HEK293T (cell line): ENCODE data around the gene MAGEF1.

Experiments used
- CTCF ChIA-PET: fragments of 350-600 bp; formaldehyde crosslinking; extraction: SDS; loops from one replicate; lab custom pipeline; 2021; ENCODE audit warnings: antibody characterized with exemption, inconsistent platforms; lab: Yijun Ruan, JAX
- POLR2A ChIA-PET: fragments of 350-600 bp; formaldehyde crosslinking; extraction: SDS; loops from one replicate; lab custom pipeline; 2020; ENCODE audit warnings: antibody characterized with exemption, inconsistent platforms; lab: Yijun Ruan, JAX
- DNase-seq: peaks from one replicate; pipeline ENCODE4 v3.0.0; 2012; ENCODE audit warnings: mixed read lengths; ENCODE audit errors: extremely low spot score
- ARNT ChIP-seq: fragments of 450-650 bp; IDR thresholded peaks from 2 replicates; pipeline ENCODE4 v1.6.1; 2017; ENCODE audit warnings: mild to moderate bottlenecking
- BHLHE40 ChIP-seq: fragments of 450-650 bp; IDR thresholded peaks from 2 replicates; pipeline ENCODE4 v1.6.1; 2016; ENCODE audit warnings: mild to moderate bottlenecking, moderate library complexity, borderline replicate concordance
- CTBP1 ChIP-seq: fragments of 450-650 bp; IDR thresholded peaks from 2 replicates; pipeline ENCODE4 v1.6.1; 2016; ENCODE audit warnings: borderline replicate concordance
- ELF4 ChIP-seq: fragments of 450-650 bp; IDR thresholded peaks from 2 replicates; pipeline ENCODE4 v1.6.1; 2017; ENCODE audit warnings: antibody characterized with exemption
- FOXA1 ChIP-seq: fragments of 450-650 bp; IDR thresholded peaks from 2 replicates; pipeline ENCODE4 v1.6.1; 2016; ENCODE audit warnings: mild to moderate bottlenecking
- FOXK2 ChIP-seq: fragments of 450-650 bp; IDR thresholded peaks from 2 replicates; pipeline ENCODE4 v1.6.1; 2016; ENCODE audit warnings: mild to moderate bottlenecking
- FOXM1 ChIP-seq: fragments of 450-650 bp; IDR thresholded peaks from 2 replicates; pipeline ENCODE4 v1.6.1; 2017; ENCODE audit warnings: mild to moderate bottlenecking, borderline replicate concordance
- HDGF ChIP-seq: fragments of 450-650 bp; IDR thresholded peaks from 2 replicates; pipeline ENCODE4 v1.6.1; 2017; ENCODE audit warnings: antibody characterized with exemption, borderline replicate concordance
- L3MBTL2 ChIP-seq: fragments of 450-650 bp; conservative IDR thresholded peaks from 2 replicates; pipeline ENCODE4 v1.6.1; 2016; ENCODE audit warnings: mild to moderate bottlenecking
- LEF1 ChIP-seq: fragments of 450-650 bp; IDR thresholded peaks from 2 replicates; pipeline ENCODE4 v1.6.1; 2017; ENCODE audit warnings: mild to moderate bottlenecking, borderline replicate concordance
- NFRKB ChIP-seq: fragments of 450-650 bp; IDR thresholded peaks from 2 replicates; pipeline ENCODE4 v1.6.1; 2016; ENCODE audit warnings: mild to moderate bottlenecking, moderate library complexity
- SP1 ChIP-seq: fragments of 450-650 bp; IDR thresholded peaks from 2 replicates; pipeline ENCODE4 v1.6.1; 2017
- SUZ12 ChIP-seq: fragments of 450-650 bp; IDR thresholded peaks from 2 replicates; pipeline ENCODE4 v1.6.1; 2016; ENCODE audit warnings: mild to moderate bottlenecking
- TARDBP ChIP-seq: fragments of 450-650 bp; IDR thresholded peaks from 2 replicates; pipeline ENCODE4 v1.6.1; 2016
- ZNF384 ChIP-seq: fragments of 450-650 bp; IDR thresholded peaks from 2 replicates; pipeline ENCODE4 v1.6.1; 2016
- TF ChIP-seq, protein P1 (sequence below): fragments of 450-650 bp; IDR thresholded peaks from 2 replicates; pipeline ENCODE4 v1.6.1; 2016

MAGEF1 gene

DNA sequence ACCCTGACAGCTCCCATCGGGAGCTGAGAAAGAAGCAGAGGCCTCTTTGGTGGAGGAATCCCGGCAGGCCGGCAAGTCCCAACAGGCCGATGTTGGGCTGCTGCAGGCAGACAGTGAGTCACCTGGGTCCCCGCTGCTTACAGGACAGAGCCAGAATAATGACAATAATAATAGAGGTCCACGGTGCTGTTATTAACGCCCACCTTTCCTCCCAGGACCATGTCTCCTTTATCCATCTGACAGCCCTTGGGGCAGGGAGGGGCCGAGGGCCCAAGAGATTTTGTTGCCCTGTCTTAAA lies 29.3 kb upstream of the MAGEF1 start:
- TF ChIP-seq ELF4 = no peak
- no peak for TF ChIP-seq ARNT
- TF ChIP-seq NFRKB = no peak
- no peak for TF ChIP-seq SP1
- TF ChIP-seq ZNF384 = no peak
- no peak for TF ChIP-seq LEF1
- no peak for TF ChIP-seq FOXA1
- TF ChIP-seq FOXK2 = no peak
- TF ChIP-seq, protein P1, sequence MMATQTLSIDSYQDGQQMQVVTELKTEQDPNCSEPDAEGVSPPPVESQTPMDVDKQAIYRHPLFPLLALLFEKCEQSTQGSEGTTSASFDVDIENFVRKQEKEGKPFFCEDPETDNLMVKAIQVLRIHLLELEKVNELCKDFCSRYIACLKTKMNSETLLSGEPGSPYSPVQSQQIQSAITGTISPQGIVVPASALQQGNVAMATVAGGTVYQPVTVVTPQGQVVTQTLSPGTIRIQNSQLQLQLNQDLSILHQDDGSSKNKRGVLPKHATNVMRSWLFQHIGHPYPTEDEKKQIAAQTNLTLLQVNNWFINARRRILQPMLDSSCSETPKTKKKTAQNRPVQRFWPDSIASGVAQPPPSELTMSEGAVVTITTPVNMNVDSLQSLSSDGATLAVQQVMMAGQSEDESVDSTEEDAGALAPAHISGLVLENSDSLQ = no peak
- no peak for TF ChIP-seq HDGF
- no peak for TF ChIP-seq L3MBTL2
- no peak for TF ChIP-seq CTBP1
- CTCF ChIA-PET = interaction anchor here (0.8 to 1.8 kb wide), 3 partner anchors 9 to 180 kb away, joined by 3 to 8 read pairs (median 3); no protein-coding TSS in a partner anchor
- POLR2A ChIA-PET = interaction anchor here (0.7 kb wide), 1 partner anchor 213 kb away, joined by 3 read pairs; no protein-coding TSS in a partner anchor
- no peak for DNase-seq

DNA sequence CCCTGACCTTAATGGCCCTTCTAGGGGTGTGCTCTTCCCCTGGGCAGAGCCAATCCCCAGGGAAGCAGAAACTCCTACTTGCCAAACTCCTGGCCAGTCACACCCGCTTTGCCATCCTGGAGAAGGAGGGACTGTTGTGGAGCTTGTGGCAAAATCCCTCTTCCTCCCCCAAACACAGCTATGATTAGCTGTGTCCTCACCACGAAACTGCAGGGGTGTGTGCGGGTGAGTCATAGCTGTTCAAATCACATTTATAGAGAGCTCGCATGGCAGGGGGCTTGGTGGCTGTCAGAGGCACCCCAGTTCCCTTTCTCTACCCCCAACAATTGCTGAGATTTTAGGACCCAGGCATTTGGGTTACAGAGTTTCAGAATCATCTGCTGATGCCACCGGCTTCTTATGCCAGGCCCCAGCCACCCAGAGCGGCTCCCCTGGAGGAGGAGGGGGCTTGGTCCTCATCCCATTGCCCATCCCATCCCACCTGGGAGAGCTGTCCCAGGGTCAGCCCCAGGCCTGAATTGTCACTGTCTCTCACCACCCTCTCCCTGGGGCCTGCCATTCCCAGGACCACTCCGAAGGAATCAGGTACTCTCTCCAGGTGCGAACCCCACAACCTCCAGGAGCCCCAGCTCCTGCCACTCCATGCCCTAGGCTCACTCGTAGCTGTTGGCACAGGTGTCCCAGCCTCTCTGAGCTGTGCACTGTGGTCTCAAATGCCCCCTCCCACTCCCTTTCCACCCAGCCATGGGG lies 28.8 kb upstream of the MAGEF1 start:
- POLR2A ChIA-PET = interaction anchor here (1.2 kb wide), 1 partner anchor 29 kb away, joined by 5 read pairs; the partner anchor contains the start of gene MAGEF1
- CTCF ChIA-PET = interaction anchor here (0.8 to 1.8 kb wide), 2 partner anchors 14 to 180 kb away, joined by 3 to 8 read pairs; no protein-coding TSS in a partner anchor
- TF ChIP-seq NFRKB = no peak
- DNase-seq = no peak

DNA sequence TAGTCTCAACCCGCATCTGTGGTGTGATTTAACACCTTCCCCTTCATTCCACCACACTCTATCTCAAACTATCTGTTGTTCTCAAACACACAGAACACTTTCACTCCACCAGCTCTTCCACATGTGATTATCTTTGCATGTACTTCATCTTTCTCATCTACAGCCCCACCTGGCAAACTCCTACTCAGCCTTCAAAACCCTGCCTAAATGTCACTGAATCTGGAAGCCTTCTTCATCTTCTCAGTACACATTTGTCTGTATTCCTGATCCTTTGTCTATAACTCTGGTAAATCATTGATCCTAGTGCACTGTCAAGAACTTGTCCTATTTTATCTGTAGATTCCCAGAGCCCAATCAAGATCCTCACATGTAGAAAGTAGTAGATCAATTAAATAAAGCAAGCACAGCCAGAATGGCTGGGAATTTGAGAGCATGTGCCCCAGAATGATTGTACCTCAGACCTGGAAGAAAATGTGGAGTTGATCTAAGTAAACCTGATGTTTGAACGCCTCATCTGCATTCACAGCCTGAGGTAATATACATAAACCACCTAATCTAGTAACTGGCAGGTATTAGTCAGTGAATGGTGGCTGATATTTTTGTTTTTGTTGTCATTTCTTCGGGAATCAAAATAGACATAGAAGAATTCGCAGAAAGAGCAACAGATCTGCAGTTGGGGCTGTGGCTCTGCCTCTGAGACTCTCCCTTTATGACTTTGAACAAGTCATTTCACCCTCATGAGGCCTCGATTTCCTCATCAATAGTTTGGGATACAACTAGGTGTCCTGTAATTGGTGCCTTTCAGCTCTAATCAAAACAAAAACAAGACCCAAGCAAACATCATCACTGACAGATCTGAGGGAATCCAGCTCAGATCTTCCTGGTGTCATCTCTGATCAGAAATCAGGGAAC lies 28.0 kb upstream of the MAGEF1 start:
- no peak for TF ChIP-seq ARNT
- no peak for TF ChIP-seq ELF4
- TF ChIP-seq SP1 = no peak
- no peak for TF ChIP-seq FOXM1
- no peak for TF ChIP-seq BHLHE40
- TF ChIP-seq FOXA1 = no peak
- TF ChIP-seq FOXK2 = no peak
- TF ChIP-seq LEF1 = no peak
- TF ChIP-seq, protein P1 = no peak
- TF ChIP-seq L3MBTL2 = no peak
- TF ChIP-seq SUZ12 = no peak
- TF ChIP-seq CTBP1 = no peak
- no peak for DNase-seq
- ChIA-PET POLR2A (interaction anchor here (1.2 kb wide), 1 partner anchor 28 kb away, joined by 5 read pairs; the partner anchor contains the start of gene MAGEF1), CTCF (interaction anchor here (1.8 kb wide), 1 partner anchor 13 kb away, joined by 8 read pairs; no protein-coding TSS in a partner anchor)

DNA sequence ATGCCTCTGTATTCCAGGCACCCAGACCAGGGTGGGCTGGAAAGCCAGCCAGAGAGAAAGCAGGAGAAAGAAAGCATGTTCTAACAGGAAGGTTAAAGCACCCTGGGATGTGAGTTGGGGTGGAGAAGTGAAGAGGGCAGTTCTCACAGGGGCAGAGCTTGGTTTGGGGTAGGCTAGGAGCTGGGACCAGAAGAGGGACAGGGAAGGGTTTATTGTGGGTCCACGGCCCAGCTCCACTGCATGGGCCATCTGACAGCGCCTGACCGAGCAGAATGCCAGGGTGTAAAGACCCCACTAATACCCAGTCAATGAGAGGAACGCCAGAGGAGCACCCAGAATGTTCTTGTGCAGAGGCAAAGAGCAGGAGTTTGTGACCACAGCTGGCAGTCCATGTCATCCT lies 27.1 kb upstream of the MAGEF1 start:
- ChIA-PET POLR2A (no interaction called here), CTCF (no interaction called here)
- DNase-seq = no peak
- TF ChIP-seq, protein P1 = no peak
- TF ChIP-seq FOXM1 (no peak), FOXK2 (no peak), SP1 (no peak), ELF4 (no peak), ZNF384 (no peak), L3MBTL2 (no peak), CTBP1 (no peak), FOXA1 (no peak), LEF1 (no peak), TARDBP (no peak), SUZ12 (no peak), ARNT (no peak), BHLHE40 (no peak), HDGF (no peak), NFRKB (no peak)

DNA sequence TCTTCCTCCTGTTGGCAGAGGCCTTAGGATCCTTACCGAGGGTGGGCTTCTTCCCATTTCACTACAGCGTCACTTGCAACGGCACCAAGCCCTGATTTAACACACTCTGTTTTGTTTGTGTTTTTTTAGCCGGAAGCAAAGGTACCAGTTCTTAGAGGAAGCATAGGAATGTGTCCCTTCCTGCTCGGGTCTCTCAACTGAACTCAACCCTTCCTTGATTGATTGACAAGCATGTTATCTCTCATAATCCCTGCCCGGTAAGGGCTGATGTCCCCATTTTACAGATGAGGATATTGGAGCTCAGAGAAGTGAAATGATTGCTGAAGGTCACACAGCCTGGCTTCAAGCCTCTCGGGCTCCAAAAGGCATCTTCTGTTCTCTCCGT lies 26.6 kb upstream of the MAGEF1 start:
- POLR2A ChIA-PET = no interaction called here
- no peak for TF ChIP-seq HDGF
- no peak for TF ChIP-seq FOXM1
- TF ChIP-seq ELF4 = no peak
- TF ChIP-seq FOXK2 = no peak
- no peak for TF ChIP-seq NFRKB
- TF ChIP-seq SUZ12 = no peak
- no peak for TF ChIP-seq ARNT
- no peak for TF ChIP-seq TARDBP
- no peak for TF ChIP-seq ZNF384
- no peak for TF ChIP-seq FOXA1
- no peak for TF ChIP-seq SP1
- TF ChIP-seq CTBP1 = no peak
- TF ChIP-seq, protein P1 = no peak
- DNase-seq = no peak
- CTCF ChIA-PET = interaction anchor here (0.8 kb wide), 1 partner anchor 178 kb away, joined by 3 read pairs; no protein-coding TSS in a partner anchor
